ENCODE results near the gene DEPDC5. TPM values are rescaled to one million over a fixed set of nuclear protein-coding genes. Genes with fewer than 3 reads are reported as not detected.
A peak's percentile ranks its signal among the peaks of the same experiment; 100 is the strongest.

Gene DEPDC5
- total RNA-seq, 1 donor from 2014 or later: 37.1 TPM

- Histone ChIP-seq H3K4me1 (peaks cover 37% of the 10 kb centered on the region), H3K27me3 (no peaks in the 10 kb centered on the region), H3K4me2 (peak within 1 kb of the TSS; percentile 99), H2AFZ (replicated peaks) (peak within 1 kb of the TSS; percentile 48), H3K9me3 (ENCODE audit: low read depth) (no peaks in the 10 kb centered on the region), H4K20me1 (ENCODE audit: low read depth) (peaks cover 16% of the 10 kb centered on the region), H3F3A (ENCODE audit: low read depth) (peaks cover 77% of the 10 kb centered on the region), H3K27ac (peak within 1 kb of the TSS; percentile 96), H3K9ac (peak within 1 kb of the TSS; percentile 92), H3K79me2 (ENCODE audit: low read depth) (peaks cover 58% of the 10 kb centered on the region), H3K36me3 (peaks cover 5% of the 10 kb centered on the region), H3K4me3 (peak within 1 kb of the TSS; percentile 92)
- Mint-ChIP-seq H3K4me3 (peak within 1 kb of the TSS; percentile 97), H3K9me3 (no peaks in the 10 kb centered on the region), H3K27me3 (ENCODE audit: insufficient read depth, low read depth) (peaks cover 2% of the 10 kb centered on the region), H3K4me1 (peaks cover 56% of the 10 kb centered on the region), H3K36me3 (no peaks in the 10 kb centered on the region), H3K27ac (peak within 1 kb of the TSS; percentile 97)
- DNase-seq (ENCODE audit: low spot score): peak; percentile 98
- TF ChIP-seq EZH2 (IDR thresholded peaks at IDR 0.05) (peak; percentile 35), EZH2phosphoT487 (IDR thresholded peaks at IDR 0.05) (no peak), CTCF (IDR thresholded peaks at IDR 0.05) (peak; percentile 13)
These were observed 4.0 kb upstream of the DEPDC5 start, which contains the start of gene PRR14L for GRCh38 chr22:31749636-31750364. Gene PRR14L (minus strand): TSS chr22:31750132. CDS start chr22:31738860, 11,272 bp downstream.

- H3K4me1 Mint-ChIP-seq: peaks cover 60% of the 10 kb centered on the region
- peaks cover 79% of the 10 kb centered on the region for H3F3A ChIP-seq (ENCODE audit: low read depth)
- H3K9me3 ChIP-seq (ENCODE audit: low read depth): no peaks in the 10 kb centered on the region
- no peaks in the 10 kb centered on the region for H3K27me3 ChIP-seq
- H3K79me2 ChIP-seq (ENCODE audit: low read depth): peaks cover 55% of the 10 kb centered on the region
- H3K4me2 ChIP-seq: peak overlapping the region; percentile 69
- no peaks in the 10 kb centered on the region for H3K9me3 Mint-ChIP-seq
- no peak for TF ChIP-seq EZH2phosphoT487 (IDR thresholded peaks at IDR 0.05)
- no peak for TF ChIP-seq EZH2 (IDR thresholded peaks at IDR 0.05)
- no peak for TF ChIP-seq CTCF (IDR thresholded peaks at IDR 0.05)
- H2AFZ ChIP-seq (replicated peaks): peak overlapping the region; percentile 48
- H4K20me1 ChIP-seq (ENCODE audit: low read depth): peaks cover 9% of the 10 kb centered on the region
- H3K27ac ChIP-seq: no peak overlapping the region
- H3K27me3 Mint-ChIP-seq (ENCODE audit: insufficient read depth, low read depth): peaks cover 2% of the 10 kb centered on the region
- H3K4me1 ChIP-seq: peaks cover 37% of the 10 kb centered on the region
- H3K9ac ChIP-seq: no peak overlapping the region
- peaks cover 5% of the 10 kb centered on the region for H3K36me3 ChIP-seq
- peak overlapping the region; percentile 92 for H3K4me3 ChIP-seq
- H3K4me3 Mint-ChIP-seq: peak overlapping the region; percentile 97
- H3K36me3 Mint-ChIP-seq: no peaks in the 10 kb centered on the region
- peak overlapping the region; percentile 36 for H3K27ac Mint-ChIP-seq
- no peak for DNase-seq (ENCODE audit: low spot score)
These were observed 3.2 kb upstream of the DEPDC5 start for GRCh38 chr22:31750365-31751284.

GRCh38 chr22:31752096-31752847 is 1.5 kb upstream of the DEPDC5 start:
- peaks cover 66% of the 10 kb centered on the region for H3F3A ChIP-seq (ENCODE audit: low read depth)
- TF ChIP-seq EZH2phosphoT487 (IDR thresholded peaks at IDR 0.05) (peak; percentile 30), EZH2 (IDR thresholded peaks at IDR 0.05) (no peak)
- H3K36me3 ChIP-seq: no peaks in the 10 kb centered on the region
- no peak overlapping the region for H3K9ac ChIP-seq
- no peaks in the 10 kb centered on the region for H3K36me3 Mint-ChIP-seq
- H3K4me2 ChIP-seq: peak overlapping the region; percentile 80
- peak overlapping the region; percentile 96 for H3K27ac Mint-ChIP-seq
- H3K4me1 ChIP-seq: peaks cover 32% of the 10 kb centered on the region
- no peaks in the 10 kb centered on the region for H3K9me3 ChIP-seq (ENCODE audit: low read depth)
- H3K27me3 Mint-ChIP-seq (ENCODE audit: insufficient read depth, low read depth): peaks cover 2% of the 10 kb centered on the region
- no peaks in the 10 kb centered on the region for H3K9me3 Mint-ChIP-seq
- peaks cover 59% of the 10 kb centered on the region for H3K4me1 Mint-ChIP-seq
- H2AFZ ChIP-seq (replicated peaks): no peak overlapping the region
- no peak for DNase-seq (ENCODE audit: low spot score)
- H3K4me3 Mint-ChIP-seq: peak overlapping the region; percentile 94
- H3K27me3 ChIP-seq: no peaks in the 10 kb centered on the region
- peak overlapping the region; percentile 71 for H3K4me3 ChIP-seq
- H3K27ac ChIP-seq: peak overlapping the region; percentile 4
- peaks cover 46% of the 10 kb centered on the region for H3K79me2 ChIP-seq (ENCODE audit: low read depth)
- no peaks in the 10 kb centered on the region for H4K20me1 ChIP-seq (ENCODE audit: low read depth)

Data from neural progenitor cell (in vitro differentiated cells).